Stomach smooth muscle (tissue), 2 donors: ENCODE measurements around the gene LCE1E.

Experiments
- H3K27ac ChIP-seq: one replicate; pipeline ENCODE4 v1.7.0; 2013; ENCODE audit warnings: mild to moderate bottlenecking, low read length, inconsistent platforms
- H3K27me3 ChIP-seq, 2 donors: one replicate each; pipeline ENCODE4 v1.7.0; 2013; ENCODE audit warnings: low read length in 2 of 2; ENCODE audit not compliant: insufficient read depth in 2 of 2, control insufficient read depth in 1 of 2
- H3K36me3 ChIP-seq, 2 donors: one replicate each; pipeline ENCODE4 v1.7.0; 2013; ENCODE audit warnings: low read length in 2 of 2; ENCODE audit not compliant: control insufficient read depth in 2 of 2, insufficient read depth in 2 of 2
- H3K4me1 ChIP-seq: one replicate; pipeline ENCODE4 v1.7.0; 2013; ENCODE audit warnings: low read length; ENCODE audit not compliant: control insufficient read depth, insufficient read depth
- H3K4me3 ChIP-seq, 2 donors: one replicate each; pipeline ENCODE4 v1.7.0; 2013; ENCODE audit warnings: low read length in 2 of 2
- H3K9ac ChIP-seq, 2 donors: one replicate each; pipeline ENCODE4 v1.7.0; 2013; ENCODE audit warnings: low read length in 2 of 2, mild to moderate bottlenecking in 1 of 2
- H3K9me3 ChIP-seq, 2 donors: one replicate each; pipeline ENCODE4 v1.7.0; 2013; ENCODE audit warnings: low read length in 2 of 2; ENCODE audit not compliant: control insufficient read depth in 2 of 2
- donor health status: healthy.
- donor health status: Pancreatic carcinoma.

Gene LCE1E

GRCh38 chr1:152836870-152837269 is 50.8 kb downstream of the LCE1E start:
- no peak overlapping the region for H3K9ac ChIP-seq
- no peak overlapping the region for H3K27ac ChIP-seq
- no peaks in the 10 kb centered on the region for H3K36me3 ChIP-seq
- H3K4me3 ChIP-seq = no peak overlapping the region
- H3K9me3 ChIP-seq = no peaks in the 10 kb centered on the region
- H3K4me1 ChIP-seq = no peaks in the 10 kb centered on the region
- H3K27me3 ChIP-seq = no peaks in the 10 kb centered on the region
